ENCODE results near the gene MUC3A.

The MUC3A gene

DNA sequence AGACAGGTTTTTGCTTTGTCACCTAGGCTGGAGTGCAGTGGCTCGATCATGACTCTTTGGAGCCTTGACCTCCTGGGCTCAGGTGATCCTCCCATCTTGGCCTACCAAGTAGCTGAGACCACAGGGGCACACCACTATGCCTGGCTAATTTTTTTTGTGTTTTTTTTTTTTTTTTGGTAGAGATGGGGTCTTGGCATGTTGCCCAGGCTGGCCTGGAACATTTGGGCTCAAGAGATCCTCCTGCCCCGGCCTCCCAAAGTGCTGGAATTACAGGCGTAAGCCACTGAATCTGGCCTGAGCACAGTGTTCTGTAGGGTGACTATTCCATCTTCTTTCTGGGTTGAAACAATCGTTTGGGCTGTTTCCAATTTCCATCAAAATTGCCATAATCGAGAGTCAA, 1.5 kb upstream of the MUC3A start:
- no peak overlapping the region for H3K4me3 ChIP-seq (ENCODE audit: control insufficient read depth, low read depth, low read length)
- TF ChIP-seq, protein P1, sequence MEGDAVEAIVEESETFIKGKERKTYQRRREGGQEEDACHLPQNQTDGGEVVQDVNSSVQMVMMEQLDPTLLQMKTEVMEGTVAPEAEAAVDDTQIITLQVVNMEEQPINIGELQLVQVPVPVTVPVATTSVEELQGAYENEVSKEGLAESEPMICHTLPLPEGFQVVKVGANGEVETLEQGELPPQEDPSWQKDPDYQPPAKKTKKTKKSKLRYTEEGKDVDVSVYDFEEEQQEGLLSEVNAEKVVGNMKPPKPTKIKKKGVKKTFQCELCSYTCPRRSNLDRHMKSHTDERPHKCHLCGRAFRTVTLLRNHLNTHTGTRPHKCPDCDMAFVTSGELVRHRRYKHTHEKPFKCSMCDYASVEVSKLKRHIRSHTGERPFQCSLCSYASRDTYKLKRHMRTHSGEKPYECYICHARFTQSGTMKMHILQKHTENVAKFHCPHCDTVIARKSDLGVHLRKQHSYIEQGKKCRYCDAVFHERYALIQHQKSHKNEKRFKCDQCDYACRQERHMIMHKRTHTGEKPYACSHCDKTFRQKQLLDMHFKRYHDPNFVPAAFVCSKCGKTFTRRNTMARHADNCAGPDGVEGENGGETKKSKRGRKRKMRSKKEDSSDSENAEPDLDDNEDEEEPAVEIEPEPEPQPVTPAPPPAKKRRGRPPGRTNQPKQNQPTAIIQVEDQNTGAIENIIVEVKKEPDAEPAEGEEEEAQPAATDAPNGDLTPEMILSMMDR (conservative IDR thresholded peaks at IDR 0.05; ENCODE audit: control insufficient read depth, insufficient read depth, low read depth, low read length) = no peak
- no peak for DNase-seq (ENCODE audit: low read depth)

DNA sequence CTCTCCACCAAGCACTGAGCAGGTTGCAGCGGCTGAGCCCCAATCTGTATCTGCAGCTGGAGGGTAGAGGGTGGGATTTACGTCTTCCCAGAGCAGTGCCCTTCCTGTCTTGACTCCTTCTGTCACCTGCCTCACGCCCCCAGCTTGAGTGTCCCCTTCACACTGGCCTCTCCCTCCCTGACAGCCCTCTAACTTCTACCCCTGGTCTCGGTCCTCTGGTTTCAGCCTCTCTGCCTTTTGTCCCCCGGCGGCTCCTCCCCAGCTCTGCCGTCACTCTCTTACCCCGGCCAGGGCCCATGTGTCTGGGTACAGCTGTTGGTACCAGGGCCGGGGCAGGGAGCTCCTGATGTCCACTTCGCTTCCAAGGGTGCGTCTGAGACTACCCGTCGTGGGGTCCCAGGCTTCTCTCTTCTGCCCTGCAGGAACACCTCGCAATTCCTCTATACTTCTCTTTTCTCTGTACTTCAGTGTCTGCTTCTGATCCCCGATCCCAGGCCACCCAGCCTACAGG, 654 bp downstream of the MUC3A start:
- H3K4me3 ChIP-seq (ENCODE audit: control insufficient read depth, low read depth, low read length) = no peak overlapping the region
- DNase-seq (ENCODE audit: low read depth) = no peak
- TF ChIP-seq, protein P1 (conservative IDR thresholded peaks at IDR 0.05; ENCODE audit: control insufficient read depth, insufficient read depth, low read depth, low read length) = no peak

DNA sequence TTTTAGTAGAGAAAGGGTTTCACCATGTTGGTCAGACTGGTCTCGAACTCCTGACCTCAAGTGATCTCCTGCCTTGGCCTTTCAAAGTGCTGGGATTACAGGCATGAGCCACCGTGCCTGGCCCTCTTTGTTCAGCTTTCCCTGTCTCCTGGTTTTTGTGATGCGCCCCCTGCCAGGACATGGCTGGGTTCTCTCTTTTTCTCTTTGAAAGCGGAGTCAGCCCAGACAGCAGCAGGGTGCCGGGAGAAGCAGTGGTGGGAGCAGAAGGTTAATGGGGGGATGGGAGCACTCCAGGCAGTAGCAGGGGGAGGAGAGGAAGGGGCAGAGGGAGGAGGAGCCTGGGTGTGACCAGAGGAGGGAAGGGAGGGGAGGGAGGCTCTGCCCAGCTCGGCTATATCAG, 1.8 kb downstream of the MUC3A start:
- no peak overlapping the region for H3K4me3 ChIP-seq (ENCODE audit: control insufficient read depth, low read depth, low read length)
- no peak for DNase-seq (ENCODE audit: low read depth)
- TF ChIP-seq, protein P1 (conservative IDR thresholded peaks at IDR 0.05; ENCODE audit: control insufficient read depth, insufficient read depth, low read depth, low read length) = no peak

DNA sequence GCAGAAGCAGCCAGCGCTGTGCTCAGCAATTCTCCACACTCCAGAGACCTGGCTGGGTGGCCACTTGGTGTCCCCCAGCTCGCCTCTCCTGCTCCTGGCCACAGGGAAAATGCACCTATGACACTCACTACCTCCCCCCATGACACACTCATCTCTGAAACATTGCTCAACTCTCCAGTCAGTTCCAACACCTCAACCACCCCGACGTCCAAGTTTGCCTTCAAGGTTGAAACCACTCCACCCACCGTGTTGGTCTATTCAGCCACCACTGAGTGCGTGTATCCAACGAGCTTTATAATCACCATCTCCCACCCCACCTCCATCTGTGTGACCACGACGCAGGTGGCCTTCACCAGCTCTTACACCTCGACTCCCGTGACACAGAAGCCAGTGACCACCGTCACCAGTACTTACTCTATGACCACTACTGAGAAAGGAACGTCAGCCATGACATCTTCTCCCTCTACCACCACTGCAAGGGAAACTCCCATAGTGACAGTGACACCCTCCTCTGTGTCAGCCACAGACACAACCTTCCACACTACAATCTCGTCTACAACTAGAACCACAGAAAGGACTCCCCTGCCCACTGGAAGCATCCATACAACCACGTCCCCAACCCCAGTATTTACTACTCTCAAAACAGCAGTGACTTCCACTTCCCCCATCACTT, 2.7 kb downstream of the MUC3A start:
- TF ChIP-seq, protein P1 (conservative IDR thresholded peaks at IDR 0.05; ENCODE audit: control insufficient read depth, insufficient read depth, low read depth, low read length) = no peak
- H3K4me3 ChIP-seq (ENCODE audit: control insufficient read depth, low read depth, low read length) = no peak overlapping the region
- no peak for DNase-seq (ENCODE audit: low read depth)

DNA sequence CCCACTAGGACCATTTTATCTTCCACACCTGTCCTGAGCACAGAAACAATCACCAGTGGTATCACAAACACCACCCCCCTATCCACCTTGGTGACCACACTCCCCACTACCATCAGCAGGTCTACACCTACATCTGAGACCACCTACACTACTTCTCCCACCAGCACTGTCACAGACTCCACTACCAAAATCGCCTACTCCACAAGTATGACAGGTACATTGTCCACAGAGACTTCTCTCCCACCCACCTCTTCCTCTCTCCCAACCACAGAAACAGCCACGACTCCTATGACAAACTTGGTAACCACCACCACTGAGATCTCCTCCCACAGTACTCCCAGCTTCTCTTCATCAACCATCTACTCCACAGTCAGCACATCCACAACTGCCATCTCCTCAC, 3.3 kb downstream of the MUC3A start:
- TF ChIP-seq, protein P1 (conservative IDR thresholded peaks at IDR 0.05; ENCODE audit: control insufficient read depth, insufficient read depth, low read depth, low read length) = no peak
- no peak overlapping the region for H3K4me3 ChIP-seq (ENCODE audit: control insufficient read depth, low read depth, low read length)
- no peak for DNase-seq (ENCODE audit: low read depth)

DNA sequence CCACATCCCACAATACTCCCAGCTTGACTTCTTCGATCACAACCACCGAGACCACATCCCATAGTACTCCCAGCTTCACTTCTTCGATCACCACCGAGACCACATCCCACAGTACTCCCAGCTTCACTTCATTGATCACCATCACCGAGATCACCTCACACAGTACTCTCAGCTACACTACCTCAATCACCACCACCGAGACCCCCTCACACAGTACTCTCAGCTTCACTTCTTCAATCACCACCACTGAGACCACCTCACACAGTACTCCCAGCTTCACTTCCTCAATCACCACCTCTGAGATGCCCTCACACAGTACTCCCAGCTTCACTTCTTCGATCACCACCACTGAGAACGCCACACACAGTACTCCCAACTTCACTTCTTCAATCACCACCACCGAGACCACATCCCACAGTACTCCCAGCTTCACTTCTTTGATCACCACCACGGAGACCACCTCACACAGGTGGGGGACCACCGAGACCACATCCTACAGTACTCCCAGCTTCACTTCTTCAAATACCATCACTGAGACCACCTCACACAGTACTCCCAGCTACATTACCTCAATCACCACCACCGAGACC, 8.6 kb downstream of the MUC3A start:
- no peak overlapping the region for H3K4me3 ChIP-seq (ENCODE audit: control insufficient read depth, low read depth, low read length)
- no peak for DNase-seq (ENCODE audit: low read depth)
- TF ChIP-seq, protein P1 (conservative IDR thresholded peaks at IDR 0.05; ENCODE audit: control insufficient read depth, insufficient read depth, low read depth, low read length) = no peak

Measured in fibroblast of mammary gland (primary cell).